ENCODE results near the gene CD164.

DNA sequence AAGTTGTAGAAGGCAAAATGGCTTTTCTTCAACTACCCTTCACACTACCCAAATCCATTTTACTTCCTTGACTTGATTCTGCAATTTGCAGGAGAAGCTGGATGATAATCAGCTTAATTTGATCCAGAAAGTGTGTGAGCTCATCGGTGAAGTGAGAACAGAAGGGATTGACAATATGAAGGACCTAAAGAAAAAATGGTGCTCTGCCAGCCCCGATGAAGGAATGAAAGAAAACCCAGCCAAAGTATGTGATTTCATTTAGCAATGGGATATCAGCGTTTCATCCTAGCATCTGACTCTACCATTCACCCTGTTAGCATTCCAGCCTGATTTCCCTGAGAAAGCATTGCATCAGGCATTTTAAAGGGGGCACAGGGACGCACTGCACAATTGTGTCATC lies 41.5 kb downstream of the CD164 start:
- TF ChIP-seq POLR2A (IDR thresholded peaks at IDR 0.05; ENCODE audit: low read length): no peak
- no peak for TF ChIP-seq GATA1 (IDR thresholded peaks at IDR 0.05; ENCODE audit: low read depth, low read length)

Measured in erythroblast (primary cell).